Testis (tissue), 2 donors: ENCODE data around the gene PRAC1.

Source experiments
- POLR2A ChIP-seq: fragments of 450-650 bp; IDR thresholded peaks from one replicate; pipeline ENCODE4 v1.6.1; 2017; ENCODE audit warnings: antibody characterized with exemption, mild to moderate bottlenecking, moderate library complexity
- TF ChIP-seq, protein P1 (sequence below), 3 experiments: fragments of 450-650 bp in 2 of 3; fragments of 200-600 bp in 1 of 3; sonication (generic) in 1 of 3; IDR thresholded peaks; one replicate each; pipeline ENCODE4 v1.5.1; 2016 to 2019; ENCODE audit warnings: antibody characterized with exemption in 3 of 3, mild to moderate bottlenecking in 2 of 3, moderate library complexity in 1 of 3

DNA sequence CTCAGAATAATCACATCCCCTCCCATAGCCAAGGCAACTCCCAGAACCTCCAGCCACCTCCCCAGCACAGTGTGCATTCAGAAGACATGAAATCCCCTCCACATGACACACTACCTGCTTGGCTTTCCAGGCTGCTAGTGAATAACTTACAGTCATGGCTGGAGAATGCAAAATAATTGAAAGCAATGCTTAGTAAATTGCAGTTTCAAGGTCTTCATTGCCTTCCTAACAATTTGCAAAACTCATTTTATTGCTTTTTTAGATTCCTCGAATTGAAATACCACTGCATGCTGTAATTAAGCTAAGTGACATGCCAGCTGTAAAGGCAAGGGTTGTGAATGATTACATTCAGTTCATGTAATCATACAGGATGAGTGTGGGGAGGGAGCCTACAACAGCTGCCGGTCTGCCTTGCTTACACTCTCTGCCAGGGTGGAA is 35.2 kb upstream of the PRAC1 start:
- no peak for TF ChIP-seq POLR2A
- TF ChIP-seq, protein P1, sequence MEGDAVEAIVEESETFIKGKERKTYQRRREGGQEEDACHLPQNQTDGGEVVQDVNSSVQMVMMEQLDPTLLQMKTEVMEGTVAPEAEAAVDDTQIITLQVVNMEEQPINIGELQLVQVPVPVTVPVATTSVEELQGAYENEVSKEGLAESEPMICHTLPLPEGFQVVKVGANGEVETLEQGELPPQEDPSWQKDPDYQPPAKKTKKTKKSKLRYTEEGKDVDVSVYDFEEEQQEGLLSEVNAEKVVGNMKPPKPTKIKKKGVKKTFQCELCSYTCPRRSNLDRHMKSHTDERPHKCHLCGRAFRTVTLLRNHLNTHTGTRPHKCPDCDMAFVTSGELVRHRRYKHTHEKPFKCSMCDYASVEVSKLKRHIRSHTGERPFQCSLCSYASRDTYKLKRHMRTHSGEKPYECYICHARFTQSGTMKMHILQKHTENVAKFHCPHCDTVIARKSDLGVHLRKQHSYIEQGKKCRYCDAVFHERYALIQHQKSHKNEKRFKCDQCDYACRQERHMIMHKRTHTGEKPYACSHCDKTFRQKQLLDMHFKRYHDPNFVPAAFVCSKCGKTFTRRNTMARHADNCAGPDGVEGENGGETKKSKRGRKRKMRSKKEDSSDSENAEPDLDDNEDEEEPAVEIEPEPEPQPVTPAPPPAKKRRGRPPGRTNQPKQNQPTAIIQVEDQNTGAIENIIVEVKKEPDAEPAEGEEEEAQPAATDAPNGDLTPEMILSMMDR (IDR thresholded peaks at IDR 0.05) = no peak
